PC-9 (cell line): Measurements from ENCODE around the gene CEP126.

Source experiments
- EZH2 ChIP-seq: fragments of 200-600 bp; sonication (generic); IDR thresholded peaks from 2 replicates; pipeline ENCODE4 v1.8.0; 2017; ENCODE audit warnings: antibody characterized with exemption, low read depth
- TF ChIP-seq, protein P1 (sequence below): fragments of 200-600 bp; sonication (generic); conservative IDR thresholded peaks from 2 replicates; pipeline ENCODE4 v1.6.1; 2017; ENCODE audit warnings: mixed run types, antibody characterized with exemption, mild to moderate bottlenecking, moderate library complexity

DNA sequence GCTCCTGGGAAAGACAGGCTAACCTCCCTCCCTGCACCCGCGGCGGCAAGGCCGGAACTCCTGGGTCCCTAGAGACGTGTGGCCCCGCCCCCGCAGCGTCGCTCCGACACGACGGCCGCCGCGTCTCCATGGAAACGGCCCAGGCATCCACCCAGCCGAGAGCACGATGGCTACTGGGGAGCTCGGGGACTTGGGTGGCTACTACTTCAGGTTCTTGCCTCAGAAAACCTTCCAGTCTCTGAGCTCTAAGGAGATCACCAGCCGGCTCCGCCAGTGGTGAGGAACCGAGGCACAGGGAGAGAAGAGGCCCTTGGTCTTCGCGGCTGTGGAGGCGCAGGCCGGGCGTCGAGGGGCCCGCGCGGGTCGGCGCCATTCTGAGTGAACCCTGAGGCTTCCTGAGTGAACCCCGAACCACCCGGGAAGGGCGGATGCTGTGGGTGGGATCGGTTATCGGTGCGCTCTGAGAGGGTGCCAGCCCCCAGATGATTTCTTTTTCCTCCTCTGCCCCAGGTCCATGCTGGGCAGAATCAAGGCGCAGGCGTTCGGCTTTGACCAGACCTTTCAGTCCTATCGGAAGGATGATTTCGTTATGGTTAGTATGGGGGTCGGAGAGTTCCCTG is 132.6 kb downstream of the CEP126 start, which contains the start of gene CFAP300:
- TF ChIP-seq, protein P1, sequence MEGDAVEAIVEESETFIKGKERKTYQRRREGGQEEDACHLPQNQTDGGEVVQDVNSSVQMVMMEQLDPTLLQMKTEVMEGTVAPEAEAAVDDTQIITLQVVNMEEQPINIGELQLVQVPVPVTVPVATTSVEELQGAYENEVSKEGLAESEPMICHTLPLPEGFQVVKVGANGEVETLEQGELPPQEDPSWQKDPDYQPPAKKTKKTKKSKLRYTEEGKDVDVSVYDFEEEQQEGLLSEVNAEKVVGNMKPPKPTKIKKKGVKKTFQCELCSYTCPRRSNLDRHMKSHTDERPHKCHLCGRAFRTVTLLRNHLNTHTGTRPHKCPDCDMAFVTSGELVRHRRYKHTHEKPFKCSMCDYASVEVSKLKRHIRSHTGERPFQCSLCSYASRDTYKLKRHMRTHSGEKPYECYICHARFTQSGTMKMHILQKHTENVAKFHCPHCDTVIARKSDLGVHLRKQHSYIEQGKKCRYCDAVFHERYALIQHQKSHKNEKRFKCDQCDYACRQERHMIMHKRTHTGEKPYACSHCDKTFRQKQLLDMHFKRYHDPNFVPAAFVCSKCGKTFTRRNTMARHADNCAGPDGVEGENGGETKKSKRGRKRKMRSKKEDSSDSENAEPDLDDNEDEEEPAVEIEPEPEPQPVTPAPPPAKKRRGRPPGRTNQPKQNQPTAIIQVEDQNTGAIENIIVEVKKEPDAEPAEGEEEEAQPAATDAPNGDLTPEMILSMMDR: no peak
- TF ChIP-seq EZH2: no peak
